ENCODE results near the gene SIRPB2. TPM values are rescaled to one million over a fixed set of nuclear protein-coding genes. Genes with fewer than 3 reads are reported as not detected.

The SIRPB2 gene
- polyA plus RNA-seq, 1 experiment = not detected

DNA sequence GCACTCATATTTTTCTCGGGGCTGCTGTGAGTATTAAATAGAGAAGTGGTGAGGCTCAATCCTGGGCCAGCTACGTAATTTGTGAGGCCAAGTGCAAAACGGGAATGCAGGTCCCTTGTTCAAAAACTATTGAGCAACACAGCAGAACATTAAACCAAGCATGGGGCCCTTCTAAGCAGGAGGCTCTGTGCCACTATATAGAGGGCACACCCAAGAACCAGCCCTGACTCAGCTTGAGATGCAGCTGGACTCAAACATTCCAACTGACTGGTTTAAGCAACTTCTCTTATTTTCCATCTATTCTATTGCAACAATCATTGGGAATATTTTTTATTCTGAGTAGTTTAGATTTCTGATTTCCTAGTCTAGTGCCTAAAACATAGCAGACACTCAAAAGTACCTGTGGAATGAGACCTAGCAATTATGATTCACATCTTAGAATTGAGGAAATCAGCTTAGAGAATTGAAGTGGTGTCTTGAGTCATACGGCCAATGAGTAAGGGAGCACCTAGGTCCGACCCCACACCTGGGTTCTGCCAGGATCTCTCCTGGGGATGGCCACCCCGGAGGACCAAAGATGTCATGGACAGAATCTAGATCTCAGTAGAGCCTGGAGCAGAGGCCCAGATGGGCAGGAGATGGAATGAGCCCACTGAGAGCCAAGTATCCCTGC lies 1.3 kb downstream of the SIRPB2 start:
- DNase-seq (ENCODE audit: low read depth) = no peak
- ChIA-PET POLR2A (no interaction called here), CTCF (interaction anchor here (2.1 kb wide), 1 partner anchor 14 kb away, joined by 9 read pairs; no protein-coding TSS in a partner anchor)
- TF ChIP-seq, protein P1, sequence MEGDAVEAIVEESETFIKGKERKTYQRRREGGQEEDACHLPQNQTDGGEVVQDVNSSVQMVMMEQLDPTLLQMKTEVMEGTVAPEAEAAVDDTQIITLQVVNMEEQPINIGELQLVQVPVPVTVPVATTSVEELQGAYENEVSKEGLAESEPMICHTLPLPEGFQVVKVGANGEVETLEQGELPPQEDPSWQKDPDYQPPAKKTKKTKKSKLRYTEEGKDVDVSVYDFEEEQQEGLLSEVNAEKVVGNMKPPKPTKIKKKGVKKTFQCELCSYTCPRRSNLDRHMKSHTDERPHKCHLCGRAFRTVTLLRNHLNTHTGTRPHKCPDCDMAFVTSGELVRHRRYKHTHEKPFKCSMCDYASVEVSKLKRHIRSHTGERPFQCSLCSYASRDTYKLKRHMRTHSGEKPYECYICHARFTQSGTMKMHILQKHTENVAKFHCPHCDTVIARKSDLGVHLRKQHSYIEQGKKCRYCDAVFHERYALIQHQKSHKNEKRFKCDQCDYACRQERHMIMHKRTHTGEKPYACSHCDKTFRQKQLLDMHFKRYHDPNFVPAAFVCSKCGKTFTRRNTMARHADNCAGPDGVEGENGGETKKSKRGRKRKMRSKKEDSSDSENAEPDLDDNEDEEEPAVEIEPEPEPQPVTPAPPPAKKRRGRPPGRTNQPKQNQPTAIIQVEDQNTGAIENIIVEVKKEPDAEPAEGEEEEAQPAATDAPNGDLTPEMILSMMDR (IDR thresholded peaks at IDR 0.05; ENCODE audit: insufficient read depth, low read depth, low read length) = no peak
- peaks cover 14% of the 10 kb centered on the region for H3K27me3 ChIP-seq (ENCODE audit: control insufficient read depth, insufficient read depth, low read length)
- no peak overlapping the region for H3K4me3 ChIP-seq (ENCODE audit: low read depth, low read length)
- H3K36me3 ChIP-seq (ENCODE audit: control insufficient read depth, insufficient read depth, low read length) = no peaks in the 10 kb centered on the region

DNA sequence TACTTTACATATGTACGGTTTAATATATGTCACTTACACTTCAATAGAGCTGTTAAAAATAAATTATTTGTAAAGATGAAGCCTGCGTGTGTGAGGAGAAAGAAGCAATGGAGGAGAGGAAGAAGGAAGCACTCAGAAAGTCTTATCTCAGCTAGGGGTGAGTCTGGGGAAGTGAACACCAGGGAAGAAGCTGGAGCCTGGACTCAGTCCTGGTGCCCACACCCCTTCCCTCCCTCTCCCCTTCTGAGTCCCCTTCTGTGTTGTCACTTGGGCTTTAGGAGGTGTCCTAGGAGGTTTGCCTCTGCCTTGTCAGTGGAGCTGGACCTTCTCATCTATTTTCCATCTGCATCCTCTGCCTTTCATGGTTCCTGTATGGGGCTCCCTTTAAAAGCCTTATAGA lies 1.9 kb downstream of the SIRPB2 start:
- H3K36me3 ChIP-seq (ENCODE audit: control insufficient read depth, insufficient read depth, low read length) = no peaks in the 10 kb centered on the region
- peaks cover 11% of the 10 kb centered on the region for H3K27me3 ChIP-seq (ENCODE audit: control insufficient read depth, insufficient read depth, low read length)
- H3K4me3 ChIP-seq (ENCODE audit: low read depth, low read length) = no peak overlapping the region
- ChIA-PET CTCF (interaction anchor here (2.1 kb wide), 1 partner anchor 15 kb away, joined by 9 read pairs; no protein-coding TSS in a partner anchor), POLR2A (no interaction called here)
- TF ChIP-seq, protein P1 (IDR thresholded peaks at IDR 0.05; ENCODE audit: insufficient read depth, low read depth, low read length) = no peak
- no peak for DNase-seq (ENCODE audit: low read depth)

DNA sequence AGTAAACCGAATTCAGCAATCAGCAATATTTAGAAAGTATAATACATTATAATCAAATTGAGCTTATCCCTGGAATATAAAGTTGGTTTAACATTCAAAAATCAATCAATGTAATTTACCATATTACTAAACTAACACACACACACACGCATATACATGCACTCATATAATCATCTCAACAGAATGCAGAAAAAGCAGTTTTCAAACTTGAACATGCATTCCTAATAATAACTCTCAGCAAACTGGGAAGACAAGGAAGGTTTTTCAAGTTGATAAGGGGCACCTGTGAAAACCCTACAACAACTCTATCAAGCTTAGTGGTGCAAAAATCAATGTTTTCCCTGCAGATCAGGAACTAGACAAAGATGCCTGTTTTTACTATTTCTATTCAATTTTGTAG lies 4.7 kb downstream of the SIRPB2 start:
- H3K36me3 ChIP-seq (ENCODE audit: control insufficient read depth, insufficient read depth, low read length) = no peaks in the 10 kb centered on the region
- H3K27me3 ChIP-seq (ENCODE audit: control insufficient read depth, insufficient read depth, low read length) = peaks cover 4% of the 10 kb centered on the region
- no peak for DNase-seq (ENCODE audit: low read depth)
- ChIA-PET CTCF (no interaction called here), POLR2A (no interaction called here)
- TF ChIP-seq, protein P1 (IDR thresholded peaks at IDR 0.05; ENCODE audit: insufficient read depth, low read depth, low read length) = no peak
- no peak overlapping the region for H3K4me3 ChIP-seq (ENCODE audit: low read depth, low read length)

DNA sequence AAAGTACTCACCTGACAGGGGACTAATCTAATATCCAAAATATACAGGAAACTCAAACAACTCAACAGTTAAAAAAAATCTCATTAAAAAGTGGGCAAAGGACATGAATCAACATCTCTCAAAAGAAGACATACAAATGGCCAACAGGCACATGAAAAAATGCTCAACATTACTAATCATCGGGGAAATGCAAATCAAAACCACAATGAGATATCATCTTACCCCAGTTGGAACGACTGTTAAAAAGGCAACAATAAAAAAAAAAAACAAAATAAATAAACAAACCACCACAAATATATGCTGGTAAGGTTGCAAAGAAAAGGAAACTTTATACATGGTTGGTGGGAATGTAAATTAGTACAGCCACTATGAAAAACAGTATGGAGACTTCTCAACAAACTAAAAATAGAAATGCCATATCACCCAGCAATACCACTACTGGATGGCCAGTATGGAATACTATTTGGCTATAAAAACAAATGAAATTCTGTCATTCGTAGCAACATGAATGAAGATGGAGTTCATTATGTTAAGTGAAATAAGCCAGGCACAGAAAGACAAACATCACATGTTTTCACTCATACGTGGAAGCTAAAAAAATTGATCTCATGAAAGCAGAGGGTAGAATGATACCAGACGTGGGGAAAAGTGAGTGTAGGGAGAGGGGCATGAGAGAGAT lies 6.6 kb downstream of the SIRPB2 start:
- TF ChIP-seq, protein P1 (IDR thresholded peaks at IDR 0.05; ENCODE audit: insufficient read depth, low read depth, low read length) = no peak
- no peaks in the 10 kb centered on the region for H3K36me3 ChIP-seq (ENCODE audit: control insufficient read depth, insufficient read depth, low read length)
- H3K27me3 ChIP-seq (ENCODE audit: control insufficient read depth, insufficient read depth, low read length) = peaks cover 4% of the 10 kb centered on the region; the same call in 1 of the 2 replicates
- ChIA-PET POLR2A (no interaction called here), CTCF (interaction anchor here (0.9 kb wide), 2 partner anchors 11 to 19 kb away, joined by 3 read pairs; no protein-coding TSS in a partner anchor)
- no peak for DNase-seq (ENCODE audit: low read depth)
- no peak overlapping the region for H3K4me3 ChIP-seq (ENCODE audit: low read depth, low read length)

DNA sequence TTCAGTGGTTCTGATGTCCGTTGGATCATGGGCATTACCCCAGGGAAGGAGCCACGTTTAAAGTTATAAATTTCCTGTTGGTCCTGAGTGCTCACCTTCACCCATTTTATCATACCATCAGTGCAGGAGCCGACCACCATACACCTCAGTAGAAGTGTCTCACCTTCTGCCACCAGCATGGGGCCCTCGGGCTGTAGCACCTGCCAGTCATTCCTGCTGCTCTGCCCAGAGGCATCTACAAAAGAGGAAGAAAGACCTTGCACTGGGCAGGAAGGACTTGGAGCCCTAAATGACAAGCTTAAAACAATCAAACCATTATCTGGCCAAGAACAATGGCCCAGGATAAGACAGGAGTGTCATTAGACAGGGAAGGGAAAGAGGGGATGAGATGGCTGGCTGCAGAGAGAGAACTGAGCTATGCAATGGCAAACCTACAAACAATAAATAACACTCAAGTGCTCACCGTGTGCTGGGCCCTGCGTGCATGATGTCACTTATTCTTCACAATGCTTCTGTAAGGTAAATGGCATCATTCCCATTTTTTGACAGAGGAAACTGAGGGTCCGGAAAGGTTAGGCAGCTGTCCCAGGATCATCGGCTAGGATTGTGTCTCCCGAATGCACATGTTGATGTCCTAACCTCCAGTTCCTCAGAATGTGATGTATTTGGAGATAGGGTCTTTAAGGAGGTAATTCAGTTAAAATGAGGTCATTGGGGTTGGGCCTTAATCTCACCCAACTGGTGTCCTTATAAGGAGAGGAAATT lies 11.2 kb downstream of the SIRPB2 start:
- H3K4me3 ChIP-seq (ENCODE audit: low read depth, low read length) = no peak overlapping the region
- no peaks in the 10 kb centered on the region for H3K36me3 ChIP-seq (ENCODE audit: control insufficient read depth, insufficient read depth, low read length)
- no peaks in the 10 kb centered on the region for H3K27me3 ChIP-seq (ENCODE audit: control insufficient read depth, insufficient read depth, low read length)
- TF ChIP-seq, protein P1 (IDR thresholded peaks at IDR 0.05; ENCODE audit: insufficient read depth, low read depth, low read length) = no peak
- ChIA-PET CTCF (interaction anchor here (1.2 to 2.6 kb wide), 2 partner anchors 12 to 24 kb away, joined by 3 to 14 read pairs; no protein-coding TSS in a partner anchor), POLR2A (no interaction called here)
- no peak for DNase-seq (ENCODE audit: low read depth)

Data from BJ (cell line).